Measurements from ENCODE around the gene PTPN22.

DNA sequence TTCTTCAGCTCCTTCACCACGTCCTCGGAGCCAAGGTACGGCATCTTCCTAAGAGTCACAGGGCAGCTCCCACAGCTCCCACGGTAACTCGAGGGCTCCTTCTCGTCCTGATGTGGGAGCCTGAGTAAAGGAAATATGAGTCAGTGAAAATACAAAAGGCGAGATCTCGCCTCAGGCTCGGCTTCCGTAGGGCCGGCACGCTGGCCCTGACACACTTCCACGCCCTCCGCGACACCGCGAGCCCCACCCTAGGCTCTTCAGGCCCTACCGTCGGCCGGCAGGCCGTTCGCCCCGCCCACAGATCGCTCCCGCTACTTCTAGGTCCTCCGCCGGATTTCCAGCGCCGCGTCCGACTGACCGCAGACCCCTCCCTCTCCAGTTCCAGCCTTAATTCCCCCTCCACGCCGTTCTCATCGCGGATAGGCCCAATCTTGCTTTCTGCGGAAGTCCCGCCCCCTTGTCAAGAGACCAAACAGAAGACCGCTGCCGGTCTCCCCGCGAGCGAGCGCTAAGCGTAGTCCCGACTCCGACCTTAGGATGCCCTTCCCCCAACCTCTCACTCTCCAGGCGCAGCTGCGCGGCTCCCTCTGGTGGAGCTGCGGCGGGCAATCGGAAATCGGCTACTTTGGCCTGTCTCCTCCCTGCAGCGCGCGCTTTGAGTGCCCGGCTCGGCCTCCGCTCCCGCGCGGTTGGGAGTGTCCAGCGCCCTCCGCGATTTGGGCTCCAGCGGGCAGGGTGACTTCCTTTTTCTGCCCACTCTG is 33.3 kb upstream of the PTPN22 start, which contains the start of the genes AP4B1 and DCLRE1B:
- TF ChIP-seq POLR2A (IDR thresholded peaks at IDR 0.05) = no peak
- TF ChIP-seq, protein P1, sequence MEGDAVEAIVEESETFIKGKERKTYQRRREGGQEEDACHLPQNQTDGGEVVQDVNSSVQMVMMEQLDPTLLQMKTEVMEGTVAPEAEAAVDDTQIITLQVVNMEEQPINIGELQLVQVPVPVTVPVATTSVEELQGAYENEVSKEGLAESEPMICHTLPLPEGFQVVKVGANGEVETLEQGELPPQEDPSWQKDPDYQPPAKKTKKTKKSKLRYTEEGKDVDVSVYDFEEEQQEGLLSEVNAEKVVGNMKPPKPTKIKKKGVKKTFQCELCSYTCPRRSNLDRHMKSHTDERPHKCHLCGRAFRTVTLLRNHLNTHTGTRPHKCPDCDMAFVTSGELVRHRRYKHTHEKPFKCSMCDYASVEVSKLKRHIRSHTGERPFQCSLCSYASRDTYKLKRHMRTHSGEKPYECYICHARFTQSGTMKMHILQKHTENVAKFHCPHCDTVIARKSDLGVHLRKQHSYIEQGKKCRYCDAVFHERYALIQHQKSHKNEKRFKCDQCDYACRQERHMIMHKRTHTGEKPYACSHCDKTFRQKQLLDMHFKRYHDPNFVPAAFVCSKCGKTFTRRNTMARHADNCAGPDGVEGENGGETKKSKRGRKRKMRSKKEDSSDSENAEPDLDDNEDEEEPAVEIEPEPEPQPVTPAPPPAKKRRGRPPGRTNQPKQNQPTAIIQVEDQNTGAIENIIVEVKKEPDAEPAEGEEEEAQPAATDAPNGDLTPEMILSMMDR (IDR thresholded peaks at IDR 0.05) = peak; percentile 48 to 76 (median 67)

All from testis (tissue), 2 donors.